Measurements from ENCODE around the gene EML6. TPM values are rescaled to one million over a fixed set of nuclear protein-coding genes. Genes with fewer than 3 reads are reported as not detected.

The EML6 gene
- total and polyA plus RNA-seq, 2 of the 8 experiments (the other 6 are each of a cell fraction or from before 2014, with no cell fraction given) = 1.2 to 1.6 TPM

DNA sequence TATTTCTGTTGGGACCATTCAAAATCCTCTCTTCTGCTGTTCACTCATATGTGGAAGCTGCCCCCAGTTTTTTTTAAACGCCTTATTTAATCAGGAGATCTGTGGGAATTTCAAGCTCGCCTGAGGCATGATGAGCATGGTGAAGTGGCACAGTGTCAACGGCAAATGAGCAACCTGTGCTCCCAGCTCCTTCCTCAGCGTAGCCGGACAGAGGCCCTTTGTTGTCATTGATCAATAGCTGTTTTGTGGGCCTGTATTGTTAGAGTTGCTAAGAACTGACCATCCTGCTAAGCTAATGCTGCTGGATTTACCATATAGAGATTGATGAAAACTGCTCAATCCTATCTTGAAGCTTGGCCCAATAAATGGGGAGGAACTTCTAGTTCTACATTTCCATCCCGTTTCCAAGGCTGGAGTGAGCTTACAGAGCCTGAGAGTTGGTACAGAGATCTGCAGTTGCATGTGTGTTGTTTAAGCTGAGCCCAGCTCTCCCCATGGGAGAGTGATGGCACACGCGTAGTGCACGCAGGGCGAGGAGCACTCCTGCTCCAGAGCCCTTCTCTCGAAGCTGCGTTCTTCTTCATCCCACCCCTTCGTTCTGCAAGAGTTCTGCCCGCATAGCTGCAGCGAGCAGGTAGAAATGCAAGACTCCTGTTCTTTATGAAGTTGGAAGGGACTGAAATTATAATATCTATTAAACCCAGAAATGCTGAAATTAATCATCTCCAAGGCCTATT, 218.0 kb downstream of the EML6 start (continued):
- TF ChIP-seq, protein P1, sequence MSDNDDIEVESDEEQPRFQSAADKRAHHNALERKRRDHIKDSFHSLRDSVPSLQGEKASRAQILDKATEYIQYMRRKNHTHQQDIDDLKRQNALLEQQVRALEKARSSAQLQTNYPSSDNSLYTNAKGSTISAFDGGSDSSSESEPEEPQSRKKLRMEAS (IDR thresholded peaks at IDR 0.05) = no peak
- TF ChIP-seq SIRT6 (IDR thresholded peaks at IDR 0.05; ENCODE audit: low read length) = no peak
